Measurements from ENCODE around the gene GORASP1. TPM values are rescaled to one million over a fixed set of nuclear protein-coding genes. Genes with fewer than 3 reads are reported as not detected.

Gene GORASP1
- polyA plus RNA-seq: 10 to 100 TPM; 29.4 to 40.1 (median 34.4) TPM

DNA sequence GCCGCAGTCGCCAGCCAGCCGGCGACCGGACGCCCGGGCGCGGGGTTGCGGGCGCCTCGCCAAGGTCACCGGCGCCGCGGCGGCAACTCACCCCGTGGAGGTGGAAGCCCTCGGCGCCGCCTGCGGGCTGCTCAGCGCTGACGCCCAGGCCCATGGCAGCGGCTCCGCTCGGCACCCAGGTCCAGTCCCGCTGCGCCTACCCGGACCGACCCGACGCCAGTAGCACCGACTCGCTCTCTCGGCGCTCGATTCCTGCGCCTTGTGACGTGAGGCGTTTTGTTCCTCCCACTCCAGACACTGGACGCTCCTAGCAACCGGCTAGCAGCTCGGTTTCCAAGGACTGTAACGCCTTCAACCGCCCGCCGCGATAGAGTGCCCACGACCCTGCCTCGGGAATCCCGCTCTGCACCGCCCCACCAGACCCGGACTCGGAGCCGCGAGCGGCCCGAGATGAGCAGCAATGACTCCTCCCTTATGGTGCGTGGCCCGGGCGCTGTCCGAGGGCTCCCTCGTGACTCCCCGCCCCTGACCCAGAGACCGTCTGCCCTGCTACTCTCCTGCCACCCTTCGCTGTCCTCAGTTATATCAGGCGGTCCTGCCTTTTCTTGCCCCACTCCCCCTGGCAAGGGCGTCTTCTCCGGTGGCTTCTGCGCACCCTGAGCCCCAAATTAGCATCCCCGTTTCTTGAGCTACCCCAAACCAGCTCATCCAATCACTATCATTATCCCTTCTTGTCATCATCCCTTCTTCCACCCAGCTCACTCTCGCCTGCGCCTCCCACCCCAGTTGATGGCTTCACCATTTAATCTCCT, at the start of gene GORASP1, which contains the start of gene TTC21A:
GORASP1 (minus strand) TSS at position 240 of the 812 bp plus-strand sequence; CDS start at position 154, 86 bp downstream.
TTC21A (plus strand) TSS at position 293 of the 812 bp plus-strand sequence; CDS start at position 451, 158 bp downstream.
- peak within 1 kb of the TSS; percentile 44 for H3K27ac ChIP-seq (ENCODE audit: low read depth, low read length)
- 0 to 1% (median 1%) methylated on average over 72 to 74 of the region's 74 CpGs for WGBS, 3 donors

GRCh38 chr3:39156421-39156820, 49.0 kb upstream of the GORASP1 start:
- 79 to 80% (median 80%) methylated on average over 4 of the region's 4 CpGs for WGBS, 3 donors
- no peak overlapping the region for H3K27ac ChIP-seq (ENCODE audit: low read depth, low read length)

DNA sequence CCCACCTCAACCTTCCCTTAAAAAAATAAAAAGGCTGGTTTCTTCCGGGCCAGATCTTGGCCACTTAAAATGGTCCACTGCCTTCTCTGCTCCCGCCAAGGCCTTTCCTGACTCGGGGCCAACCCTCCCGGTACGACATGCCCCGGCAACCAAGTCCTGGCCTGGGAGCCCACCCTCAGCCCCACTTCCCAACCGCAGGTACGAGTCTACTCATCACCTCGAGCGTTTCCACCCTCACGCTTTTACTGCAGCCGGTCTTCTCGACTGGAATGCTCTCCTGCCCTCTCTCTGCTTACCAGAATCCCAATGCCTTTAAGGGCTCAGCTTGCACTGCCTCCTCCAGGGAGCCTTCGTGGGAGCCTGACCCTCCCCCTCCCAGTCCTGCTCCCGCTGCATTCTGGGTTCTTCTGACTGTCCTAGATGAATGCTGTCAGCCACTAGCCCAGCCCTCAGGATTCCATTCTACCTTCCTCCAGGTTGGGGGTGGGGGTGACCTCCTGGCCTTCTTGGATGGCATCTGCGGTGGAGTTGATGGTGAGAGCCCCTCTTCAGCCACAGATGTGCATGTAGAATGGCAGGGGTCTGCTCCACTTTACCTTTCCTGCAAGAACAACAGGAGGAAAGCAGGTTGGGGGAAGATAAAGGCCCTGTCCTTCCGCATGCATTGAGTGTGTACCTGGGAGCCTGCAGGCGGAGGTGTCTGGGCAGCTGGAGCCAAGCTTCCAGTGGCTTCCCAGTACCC, 47.0 kb upstream of the GORASP1 start:
- 58 to 72% (median 63%) methylated on average over 18 of the region's 18 CpGs for WGBS, 3 donors
- H3K27ac ChIP-seq (ENCODE audit: low read depth, low read length): no peak overlapping the region

DNA sequence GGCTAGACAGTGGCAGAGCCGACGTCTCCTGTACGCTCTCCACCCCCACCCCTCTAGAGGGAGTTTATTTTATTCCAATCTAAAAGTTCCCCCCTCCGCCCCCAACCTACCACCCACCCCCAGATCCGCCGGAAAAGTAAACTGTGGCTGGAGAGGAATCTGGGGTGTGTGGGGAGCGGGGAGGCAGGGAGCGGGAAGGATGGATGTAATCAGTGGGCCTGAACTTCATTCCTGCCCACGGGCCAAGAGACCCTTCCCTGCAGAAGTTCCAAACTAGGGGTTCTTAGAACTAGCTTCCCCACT, 46.5 kb upstream of the GORASP1 start:
- WGBS, 3 donors: 32 to 46% (median 45%) methylated on average over 9 of the region's 9 CpGs
- H3K27ac ChIP-seq (ENCODE audit: low read depth, low read length): peak overlapping the region; percentile 68

DNA sequence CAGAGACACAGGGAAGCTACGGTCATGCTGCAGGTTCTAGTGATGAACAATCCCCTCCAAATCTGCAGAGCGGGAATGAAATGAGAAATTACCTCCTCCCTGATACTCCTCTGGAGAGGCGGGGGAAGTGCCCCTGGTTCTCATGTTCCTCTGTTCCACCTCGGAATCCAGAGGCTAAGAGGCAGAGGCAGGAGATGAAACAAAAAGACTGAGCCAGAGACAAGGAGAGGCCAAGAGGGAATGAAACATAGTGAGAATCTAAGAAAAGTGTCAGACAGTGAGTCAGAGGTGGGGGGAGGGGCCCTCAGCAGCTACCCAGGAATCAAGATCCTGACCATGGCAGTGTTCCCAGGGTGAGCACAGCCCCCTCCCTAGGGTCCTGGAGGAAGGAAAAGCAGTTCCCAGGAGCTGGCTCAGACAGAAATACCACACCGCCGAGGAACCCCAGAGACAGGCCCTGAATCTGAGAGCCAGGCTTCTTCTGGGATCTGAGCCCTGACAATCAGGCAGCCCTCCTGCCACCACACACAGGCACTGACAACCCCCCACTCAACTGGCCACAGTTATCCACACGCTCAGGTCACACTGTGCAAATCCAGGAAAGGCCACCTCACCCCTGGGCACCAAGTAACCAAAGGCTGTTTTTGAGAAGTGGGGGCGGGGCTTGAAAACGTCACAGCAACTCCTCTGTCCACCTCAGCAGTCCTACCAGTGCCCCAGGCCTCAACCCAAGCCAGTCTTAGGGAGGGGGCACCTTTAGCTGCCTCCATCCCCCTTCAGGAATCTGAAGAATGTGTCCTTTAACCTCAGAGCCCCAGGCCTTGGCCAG, 43.6 kb upstream of the GORASP1 start:
- H3K27ac ChIP-seq (ENCODE audit: low read depth, low read length): peak overlapping the region; percentile 93
- 25 to 31% (median 26%) methylated on average over 9 of the region's 9 CpGs for WGBS, 3 donors

GRCh38 chr3:39150148-39150802, 42.8 kb upstream of the GORASP1 start:
- 31 to 57% (median 34%) methylated on average over 5 of the region's 5 CpGs for WGBS, 3 donors
- H3K27ac ChIP-seq (ENCODE audit: low read depth, low read length): peak overlapping the region; percentile 56

GRCh38 chr3:39149498-39150147, 42.2 kb upstream of the GORASP1 start:
- WGBS, 3 donors: 61 to 86% (median 82%) methylated on average over 3 of the region's 3 CpGs
- no peak overlapping the region for H3K27ac ChIP-seq (ENCODE audit: low read depth, low read length)

DNA sequence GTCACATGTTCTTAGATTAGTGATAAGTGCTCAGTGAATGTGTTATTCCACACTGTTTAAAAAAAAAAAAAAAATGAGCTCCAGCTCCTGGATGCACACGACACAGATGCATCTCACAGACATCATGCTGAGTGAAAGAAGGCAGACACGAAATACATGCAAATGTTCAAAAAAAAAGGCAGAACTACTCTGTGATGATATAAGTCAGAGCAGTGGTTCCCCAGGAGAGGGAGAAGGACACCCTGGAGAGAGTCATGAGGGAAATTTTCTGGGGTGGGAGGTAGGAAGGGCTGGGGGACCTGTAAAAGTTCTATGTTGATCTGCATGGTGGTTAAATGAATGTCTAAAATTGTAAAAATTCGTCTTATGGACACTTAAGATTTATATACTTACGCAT, 41.6 kb upstream of the GORASP1 start:
- H3K27ac ChIP-seq (ENCODE audit: low read depth, low read length): no peak overlapping the region
- 70 to 82% (median 79%) methylated on average over 4 of the region's 4 CpGs for WGBS, 3 donors

DNA sequence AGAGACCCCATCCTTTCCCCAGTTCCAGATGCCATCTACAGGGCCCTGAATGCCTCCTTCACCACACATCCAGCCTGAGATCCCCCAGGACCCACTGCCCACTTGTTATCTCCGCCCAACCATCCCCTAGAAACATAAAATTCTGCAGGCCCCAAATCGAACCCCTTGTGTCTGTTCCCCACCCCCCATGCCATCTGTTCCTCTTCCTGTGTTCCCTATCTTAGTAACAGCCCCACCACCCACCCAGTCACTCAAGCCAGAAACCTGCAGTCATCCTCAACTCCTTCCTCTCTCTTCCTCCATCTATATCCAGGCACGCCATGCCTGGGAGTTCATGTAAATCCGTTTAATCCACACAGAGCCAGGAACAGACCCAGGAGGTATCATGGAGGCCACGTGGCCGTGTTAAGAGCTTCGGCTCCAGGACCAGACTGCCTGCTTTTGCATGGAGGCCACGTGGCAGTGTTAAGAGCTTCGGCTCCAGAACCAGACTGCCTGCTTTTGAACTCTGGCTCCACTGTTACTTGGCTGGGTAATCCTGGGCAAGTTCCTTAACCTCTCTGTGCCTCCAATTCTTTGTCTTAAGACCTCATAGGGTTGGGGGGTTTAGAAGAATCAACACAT, 41.1 kb upstream of the GORASP1 start:
- WGBS, 3 donors: 44 to 53% (median 51%) methylated on average over 9 of the region's 9 CpGs
- no peak overlapping the region for H3K27ac ChIP-seq (ENCODE audit: low read depth, low read length)

- WGBS, 3 donors: 21 to 33% (median 23%) methylated on average over 9 of the region's 9 CpGs
- H3K27ac ChIP-seq (ENCODE audit: low read depth, low read length): peak overlapping the region; percentile 19
Measured at GRCh38 chr3:39147711-39148434, 40.4 kb upstream of the GORASP1 start.

GRCh38 chr3:39146611-39147591, 39.5 kb upstream of the GORASP1 start:
- WGBS, 3 donors: 15 to 32% (median 19%) methylated on average over 13 to 15 of the region's 15 CpGs
- H3K27ac ChIP-seq (ENCODE audit: low read depth, low read length): no peak overlapping the region

DNA sequence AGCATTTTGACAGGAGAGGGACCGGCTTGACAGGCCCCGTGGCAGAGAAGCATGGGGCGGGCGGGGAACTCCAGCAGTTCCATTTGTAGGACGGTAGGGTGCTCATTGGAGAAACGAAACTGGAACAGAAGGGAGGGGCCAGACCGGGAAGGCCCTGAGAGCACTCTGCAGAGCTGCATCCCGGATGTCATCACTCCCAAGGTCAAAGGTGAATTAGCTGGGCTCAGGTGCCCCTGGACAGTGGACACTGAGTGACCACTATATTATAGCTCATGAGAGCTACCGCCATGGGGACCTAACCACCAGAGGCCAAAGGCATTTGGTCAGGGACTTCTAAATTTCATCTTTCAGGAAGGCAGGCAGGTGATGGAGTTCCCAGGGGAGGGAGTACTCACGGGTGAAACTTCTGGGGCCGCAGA, 38.7 kb upstream of the GORASP1 start:
- WGBS, 3 donors: 54 to 72% (median 57%) methylated on average over 11 of the region's 11 CpGs
- H3K27ac ChIP-seq (ENCODE audit: low read depth, low read length): no peak overlapping the region

DNA sequence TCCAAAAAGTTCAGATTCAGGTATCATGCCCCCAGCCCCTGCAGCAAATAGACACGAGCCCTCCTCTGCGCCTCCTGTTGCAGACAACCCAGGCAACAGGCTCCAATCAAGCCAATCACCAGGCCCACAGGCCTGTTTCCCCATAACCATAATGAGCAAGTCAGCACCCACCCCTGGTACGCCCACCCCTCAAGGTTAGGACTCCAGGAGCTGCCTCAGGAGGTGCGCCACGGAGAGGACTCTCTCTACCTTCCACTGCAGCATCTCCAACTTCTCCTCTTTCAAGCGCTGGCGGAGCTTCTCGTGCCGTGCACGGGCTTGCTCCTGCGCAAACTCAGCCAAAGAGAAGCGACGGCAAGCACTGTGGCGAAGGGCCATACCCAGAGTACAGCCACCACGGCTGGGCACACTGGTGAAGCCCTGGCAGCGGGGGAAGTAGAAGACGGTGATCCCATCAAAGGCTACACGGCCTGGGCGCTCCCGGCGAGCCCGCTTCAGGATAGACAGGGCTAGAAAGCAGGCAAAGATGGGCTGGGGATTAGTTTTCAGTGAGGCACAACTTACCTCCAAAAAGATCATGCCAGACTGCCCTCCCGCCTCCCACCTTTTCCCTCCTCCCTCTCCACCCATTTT, 37.4 kb upstream of the GORASP1 start:
- 94 to 97% (median 96%) methylated on average over 23 of the region's 23 CpGs for WGBS, 3 donors
- no peak overlapping the region for H3K27ac ChIP-seq (ENCODE audit: low read depth, low read length)

- 59 to 93% (median 87%) methylated on average over 19 to 20 of the region's 20 CpGs for WGBS, 3 donors
- no peak overlapping the region for H3K27ac ChIP-seq (ENCODE audit: low read depth, low read length)
Measured at GRCh38 chr3:39144095-39144747, 36.8 kb upstream of the GORASP1 start.

Measured in adipose tissue (tissue), 3 donors.